GM18868 (cell line): Measurements from ENCODE around the gene EHF.
"Not testable (repeated sequence)": the region's sequence is repeated elsewhere in the genome, so short reads cannot be mapped to it uniquely, and the experiment has no call there.

Source experiments
- ATAC-seq: cut with Tn5 transposase; IDR thresholded peaks from one replicate; pipeline ENCODE4 v1.9.1; 2021; ENCODE audit warnings: mild to moderate bottlenecking, moderate library complexity; ENCODE audit not compliant: unreplicated experiment

Gene EHF

GRCh38 chr11:34620820-34621792 is at the start of gene EHF:
EHF (plus strand) TSS chr11:34621093; CDS start chr11:34642631, 21,538 bp downstream.
- ATAC-seq = no peak

- ATAC-seq = no peak
Measured at GRCh38 chr11:34573537-34573936, 47.4 kb upstream of the EHF start.

DNA sequence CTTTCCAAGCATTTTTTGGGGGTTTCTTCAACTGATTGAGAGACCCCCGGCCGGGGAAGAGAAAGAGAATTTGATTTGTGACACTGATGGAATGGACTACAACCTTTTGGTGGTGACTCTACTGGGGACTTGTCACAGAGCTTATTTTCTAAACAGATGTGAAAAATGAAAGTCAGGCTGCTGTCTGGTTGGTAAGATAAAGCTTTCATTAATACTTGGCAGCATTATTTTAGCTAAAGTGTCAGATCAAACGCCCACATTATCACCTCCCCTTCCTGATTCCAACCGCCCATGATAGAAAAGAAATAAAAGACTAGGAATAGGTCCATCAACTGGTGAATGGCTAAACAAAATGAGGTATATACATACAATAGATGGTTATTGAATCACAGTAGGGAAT is 45.6 kb upstream of the EHF start:
- no peak for ATAC-seq

DNA sequence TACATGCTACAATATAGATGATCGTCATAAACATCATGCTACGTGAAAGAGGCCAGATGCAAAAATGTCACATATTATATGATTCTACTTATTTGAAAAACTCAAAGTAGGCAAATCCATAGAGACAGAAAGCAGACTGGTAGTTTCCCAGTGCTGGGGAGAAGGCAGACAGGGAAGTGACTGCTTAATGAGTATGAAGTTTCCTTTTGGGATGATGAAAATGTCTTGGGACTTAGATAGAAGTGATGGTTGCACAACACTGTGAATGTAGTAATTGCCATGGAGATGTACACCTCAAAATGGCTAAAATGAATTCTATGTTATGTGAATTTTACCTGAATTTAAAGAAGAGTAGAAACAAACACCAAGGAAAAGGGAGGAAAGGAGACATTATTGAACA is 45.2 kb upstream of the EHF start:
- no peak for ATAC-seq

DNA sequence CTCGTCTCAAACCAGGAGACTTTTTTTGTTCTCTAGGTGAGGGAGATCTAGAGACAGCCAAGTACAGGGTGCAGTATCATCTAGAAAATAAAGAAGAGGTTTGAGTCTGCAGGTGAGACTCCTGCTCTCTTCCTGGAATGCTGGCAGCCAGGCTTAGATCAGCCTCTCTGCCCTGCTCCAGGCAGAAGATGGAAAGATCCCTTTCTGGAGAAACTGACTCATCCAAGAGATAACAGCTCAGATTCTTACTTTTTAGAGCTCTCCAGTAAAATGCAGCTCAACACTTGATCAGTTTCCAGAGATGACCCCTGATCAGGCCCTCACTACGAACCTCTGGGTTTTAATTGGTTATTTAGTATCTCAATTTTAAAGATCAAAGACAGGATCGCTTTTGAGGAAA is 44.6 kb upstream of the EHF start:
- ATAC-seq = no peak

GRCh38 chr11:34583818-34584217 is 37.1 kb upstream of the EHF start:
- no peak for ATAC-seq

DNA sequence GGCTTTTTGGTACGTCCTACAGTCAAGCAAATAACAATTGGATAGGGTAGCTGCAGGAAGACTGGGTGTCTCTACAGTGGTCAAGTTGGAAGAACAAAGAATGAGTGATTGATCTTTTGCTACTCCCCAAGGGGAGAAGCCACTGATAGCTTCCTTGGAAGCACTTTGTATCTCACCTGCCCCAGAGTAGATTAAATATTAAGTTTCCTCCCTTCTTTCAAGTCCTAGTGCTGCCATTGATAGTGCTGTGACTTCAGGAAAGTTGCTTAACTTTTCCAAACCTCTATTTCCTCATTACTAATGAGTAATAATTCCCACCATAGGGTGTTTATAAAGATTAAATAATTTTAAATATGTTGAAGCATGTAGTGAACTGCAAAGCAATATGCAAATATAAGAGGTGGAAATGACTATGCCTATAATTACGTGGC is 35.6 kb upstream of the EHF start:
- no peak for ATAC-seq

DNA sequence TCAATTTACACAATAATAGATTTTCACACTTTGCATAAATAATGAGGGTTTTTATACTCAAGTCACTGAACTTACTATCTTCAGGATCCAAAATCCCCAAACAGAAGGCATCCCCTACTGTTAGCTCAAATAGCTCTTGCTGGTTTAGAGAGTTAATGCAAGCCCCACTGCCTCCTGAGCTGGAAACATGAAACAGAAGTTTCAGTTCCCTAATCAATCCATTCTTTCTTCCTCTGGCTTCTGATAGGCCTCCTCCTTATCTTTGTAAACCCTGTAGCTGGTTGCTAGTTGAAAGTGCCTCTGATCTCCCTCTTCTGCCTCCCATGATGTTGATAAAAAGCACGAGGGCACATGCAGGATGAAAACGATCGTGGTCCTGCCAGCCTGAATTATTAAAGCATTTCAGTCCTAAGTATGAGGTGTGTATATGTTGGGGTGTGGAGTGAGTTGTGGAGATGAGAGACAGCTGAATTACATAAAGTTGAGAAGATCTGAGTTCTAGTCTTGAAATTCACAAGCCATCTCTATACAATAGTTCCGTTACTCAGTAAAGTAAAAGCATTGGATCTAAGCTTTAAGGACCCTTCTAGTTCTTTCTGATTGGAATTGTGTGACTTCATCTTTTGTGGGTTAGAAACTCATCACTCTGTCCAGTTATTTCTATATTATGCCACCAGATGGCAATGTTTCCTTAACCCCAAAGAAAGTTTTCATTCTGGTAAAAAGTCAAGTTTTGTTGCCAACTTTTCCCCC is 35.0 kb upstream of the EHF start:
- peak; percentile 89 for ATAC-seq

DNA sequence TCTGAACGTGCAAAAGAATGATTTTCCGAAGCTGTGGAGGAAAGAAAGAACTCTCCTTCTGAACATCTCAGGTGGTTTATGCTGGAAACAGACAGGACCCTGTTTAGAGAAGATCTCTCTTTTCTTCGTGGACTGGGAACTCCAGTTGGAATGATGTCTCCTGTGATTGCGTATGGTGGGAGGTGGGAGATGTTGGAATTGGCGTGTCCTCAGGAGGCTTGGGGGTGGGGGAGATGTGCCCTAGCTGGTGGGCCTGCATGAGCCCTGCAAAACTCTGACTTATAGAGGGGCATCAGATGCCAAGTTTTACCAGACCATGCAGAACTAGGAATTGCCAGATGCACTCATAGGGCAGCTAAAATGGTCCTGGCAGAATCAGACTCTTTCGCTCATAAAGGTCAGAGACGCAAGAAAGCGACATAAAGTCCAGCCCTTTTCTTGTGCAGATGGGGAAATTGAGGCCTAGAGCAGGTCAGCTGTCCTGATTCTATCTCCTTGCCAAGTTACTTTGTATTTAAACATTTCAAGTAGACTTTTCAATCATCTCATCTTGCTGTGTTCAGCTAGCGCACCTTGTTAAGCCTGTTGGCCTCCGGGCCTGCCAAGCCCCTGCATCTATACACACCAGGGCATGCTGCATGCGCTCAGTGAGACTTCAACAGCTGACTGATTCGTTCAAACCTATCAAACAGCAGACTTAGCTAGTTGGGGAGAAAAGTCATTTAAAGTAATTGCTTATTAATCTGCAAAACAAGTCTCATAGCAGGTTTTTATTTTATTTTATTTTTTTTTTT is 34.2 kb upstream of the EHF start:
- no peak for ATAC-seq

- no peak for ATAC-seq
Measured at GRCh38 chr11:34587282-34587677, 33.6 kb upstream of the EHF start.

- no peak for ATAC-seq
Measured at GRCh38 chr11:34588023-34588422, 32.9 kb upstream of the EHF start.

DNA sequence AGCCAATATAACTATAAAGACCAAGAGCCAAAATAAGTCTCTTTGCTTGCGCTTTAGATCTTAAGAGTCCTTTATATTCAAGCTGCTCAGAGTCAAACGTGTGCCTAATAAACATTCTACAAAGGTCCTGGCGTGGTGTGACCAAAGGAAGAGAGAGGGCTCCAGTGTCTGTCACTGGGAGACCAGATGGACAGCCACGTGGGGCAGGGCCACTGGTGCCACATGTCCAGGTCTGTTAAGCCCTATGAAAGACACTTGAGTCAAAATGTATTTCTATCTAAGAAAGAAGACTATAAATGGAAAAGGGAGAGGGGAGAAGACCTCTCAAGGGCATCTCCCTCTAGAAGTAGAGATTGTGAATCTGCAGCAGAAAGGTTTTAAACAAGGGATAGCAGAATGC is 32.2 kb upstream of the EHF start:
- no peak for ATAC-seq

GRCh38 chr11:34589177-34589576 is 31.7 kb upstream of the EHF start:
- not testable (repeated sequence) for ATAC-seq

- ATAC-seq = no peak
Measured at GRCh38 chr11:34593085-34593484, 27.8 kb upstream of the EHF start.

GRCh38 chr11:34594603-34595002 is 26.3 kb upstream of the EHF start:
- no peak for ATAC-seq

DNA sequence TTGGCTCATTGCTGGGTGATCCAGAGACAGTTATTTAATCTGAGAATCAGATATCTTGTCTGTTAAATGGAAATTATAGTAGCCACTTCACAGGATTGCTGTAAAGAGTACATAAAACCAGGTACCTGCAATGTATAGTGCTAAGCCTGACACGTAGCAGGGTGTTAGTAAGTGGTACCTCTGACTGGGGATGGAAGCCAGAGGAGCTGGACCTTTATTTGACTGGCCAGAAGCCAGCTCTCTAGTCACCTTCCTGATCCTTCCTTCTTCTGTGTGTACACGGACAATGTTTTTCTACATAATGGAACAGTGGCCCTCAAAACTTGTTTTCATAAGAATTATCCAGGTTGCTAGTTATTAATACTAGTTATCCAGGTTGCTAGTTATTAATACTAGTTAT is 25.5 kb upstream of the EHF start:
- no peak for ATAC-seq

DNA sequence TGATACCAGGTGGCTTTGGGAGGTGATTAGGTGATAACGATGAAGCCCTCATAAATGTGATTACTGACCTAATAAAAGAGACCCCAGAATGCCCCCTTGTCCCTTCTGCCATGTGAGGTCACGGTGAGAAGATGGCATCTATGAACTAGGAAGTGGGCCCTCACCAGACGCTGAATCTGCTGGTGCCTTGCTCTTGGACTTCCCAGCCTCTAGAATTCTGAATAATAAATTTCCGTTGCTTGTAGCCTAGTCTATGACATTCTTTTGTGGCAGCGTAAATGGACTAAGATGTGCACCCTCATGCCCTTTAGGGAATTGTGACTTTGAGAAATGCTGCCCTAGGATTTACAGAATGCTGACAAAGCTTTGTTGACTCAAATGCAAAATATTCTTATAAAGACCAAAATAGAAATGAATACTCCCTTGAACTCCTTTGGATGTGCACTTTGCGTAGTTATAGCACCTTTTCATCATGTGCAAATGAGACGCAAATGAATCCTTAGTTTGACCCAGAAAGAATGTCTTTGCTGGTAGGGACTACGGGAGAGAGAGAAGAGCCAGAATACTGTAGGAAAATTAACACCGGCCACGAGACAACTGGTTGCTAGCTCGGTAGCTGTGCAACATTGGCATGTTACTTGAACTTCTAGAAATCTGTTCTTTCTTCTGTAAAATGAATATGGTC is 24.8 kb upstream of the EHF start:
- ATAC-seq = no peak

DNA sequence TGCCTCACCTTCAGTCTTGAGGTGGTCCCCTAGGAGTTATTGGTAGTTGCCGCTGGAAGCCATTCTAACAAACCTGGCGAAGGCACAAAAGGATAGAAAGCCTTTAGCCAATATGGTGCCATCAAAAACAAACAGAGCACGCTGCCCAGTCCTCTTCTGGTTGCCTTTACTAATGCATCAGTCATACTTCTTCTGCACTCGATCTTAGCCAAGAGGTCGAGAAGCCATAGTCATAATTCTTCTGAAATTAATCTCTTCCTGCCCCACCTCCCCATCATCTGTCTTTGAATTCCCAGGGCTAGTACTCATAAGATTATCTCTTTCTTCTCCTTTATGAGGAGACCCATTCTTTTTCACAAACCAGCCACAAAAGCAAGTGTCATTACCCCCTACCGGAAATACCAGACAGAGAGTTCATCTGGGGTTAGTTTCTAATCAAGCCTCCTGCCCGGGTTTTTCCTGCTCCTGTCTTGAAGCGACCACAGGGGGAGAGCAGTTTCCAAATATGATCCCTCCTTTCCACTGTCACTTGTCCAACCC is 21.4 kb upstream of the EHF start:
- ATAC-seq = no peak

DNA sequence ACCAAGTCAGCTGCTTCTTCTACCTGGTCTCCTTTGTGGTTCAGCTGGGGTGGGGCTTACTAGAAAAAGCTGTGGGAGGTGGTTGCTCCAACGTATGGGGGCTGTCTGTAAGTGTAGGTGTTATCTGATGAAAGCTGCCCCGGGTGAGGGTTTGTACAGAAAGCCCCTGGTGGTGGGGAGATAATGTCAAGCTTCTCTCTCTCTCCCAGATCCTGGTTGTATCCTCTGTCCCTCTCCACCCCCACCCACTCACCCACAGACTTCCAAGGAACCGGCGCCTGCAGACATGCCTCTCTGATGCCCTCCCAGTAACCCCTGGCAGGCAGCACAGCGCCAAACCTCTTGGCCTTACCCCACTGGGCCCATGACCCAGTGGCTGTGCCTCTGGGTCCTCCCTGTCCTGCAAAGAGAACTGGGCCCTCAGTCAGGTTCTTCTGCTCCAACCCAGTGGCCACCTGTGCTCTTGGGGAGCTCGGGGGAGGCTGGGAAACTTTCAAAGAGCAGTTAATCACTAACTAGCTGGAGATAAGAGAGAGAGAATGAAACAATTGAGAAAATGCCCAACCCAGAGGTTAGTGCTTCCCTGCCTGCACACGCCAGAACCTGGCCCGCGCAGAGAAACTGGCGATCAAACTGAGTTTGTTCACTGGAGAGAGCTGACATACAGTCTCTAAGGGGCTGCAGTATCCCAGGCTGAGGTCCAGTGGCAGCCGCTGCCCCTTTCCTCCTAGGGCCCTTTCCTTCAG is 20.4 kb upstream of the EHF start:
- ATAC-seq = no peak

DNA sequence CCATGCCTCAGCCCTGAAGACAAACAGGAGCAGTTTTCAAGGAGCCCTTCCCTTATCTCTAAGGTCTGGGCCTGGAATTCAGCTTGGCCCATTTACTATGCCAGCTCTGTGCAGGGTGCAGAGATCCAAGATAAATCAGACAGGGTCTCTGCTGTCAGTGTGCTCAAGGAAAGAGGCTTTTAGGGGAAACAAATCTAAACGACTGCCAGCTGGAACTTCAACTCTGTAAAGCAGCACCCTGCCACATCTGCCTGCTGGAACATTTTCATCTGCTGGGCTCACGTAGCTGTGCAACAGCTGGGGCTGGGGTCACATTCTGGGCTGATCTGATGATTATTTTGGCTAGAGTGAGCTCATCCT is 19.8 kb upstream of the EHF start:
- ATAC-seq = no peak
